BJ (cell line): ENCODE measurements around the gene SAMM50. TPM values are rescaled to one million over a fixed set of nuclear protein-coding genes. Genes with fewer than 3 reads are reported as not detected.

Experiments
- CTCF ChIA-PET: fragments of 350-600 bp; formaldehyde crosslinking; extraction: SDS; loops from one replicate; lab custom pipeline; 2021; ENCODE audit warnings: antibody characterized with exemption, inconsistent platforms; lab: Yijun Ruan, JAX
- POLR2A ChIA-PET: fragments of 300-600 bp; sonication (Branson Sonifier 250); formaldehyde crosslinking; extraction: SDS; loops from one replicate; lab custom pipeline; 2021; ENCODE audit warnings: antibody characterized with exemption; lab: Charles Lee
- DNase-seq: peaks from one replicate; pipeline ENCODE4 v3.0.0-alpha.2; 2011; ENCODE audit warnings: low read depth
- H3K27me3 ChIP-seq: 2 replicates; pipeline ENCODE4 v1.6.0; 2011; ENCODE audit warnings: low read length; ENCODE audit not compliant: control insufficient read depth, insufficient read depth
- H3K36me3 ChIP-seq: 2 replicates; pipeline ENCODE4 v1.5.1; 2011; ENCODE audit warnings: low read length; ENCODE audit not compliant: control insufficient read depth, insufficient read depth
- H3K4me3 ChIP-seq: 2 replicates; pipeline ENCODE4 v1.5.1; 2011; ENCODE audit warnings: low read depth, mild to moderate bottlenecking, control low read depth, low read length
- polyA plus RNA-seq: library from polyadenylated mRNA; depleted of rRNA; stranded (reverse); fragments of >200 nt; gene quantifications from 2 replicates; pipeline ENCODE4 v1.2.3, GENCODE V29; 2011
- TF ChIP-seq, protein P1 (sequence below): IDR thresholded peaks from 2 replicates; pipeline ENCODE4 v1.5.1; 2011; ENCODE audit warnings: low read depth, mild to moderate bottlenecking, control low read depth, inconsistent platforms, low read length, moderate library complexity; ENCODE audit not compliant: insufficient read depth

Gene SAMM50
- polyA plus RNA-seq, 1 experiment, result 40.7 TPM

DNA sequence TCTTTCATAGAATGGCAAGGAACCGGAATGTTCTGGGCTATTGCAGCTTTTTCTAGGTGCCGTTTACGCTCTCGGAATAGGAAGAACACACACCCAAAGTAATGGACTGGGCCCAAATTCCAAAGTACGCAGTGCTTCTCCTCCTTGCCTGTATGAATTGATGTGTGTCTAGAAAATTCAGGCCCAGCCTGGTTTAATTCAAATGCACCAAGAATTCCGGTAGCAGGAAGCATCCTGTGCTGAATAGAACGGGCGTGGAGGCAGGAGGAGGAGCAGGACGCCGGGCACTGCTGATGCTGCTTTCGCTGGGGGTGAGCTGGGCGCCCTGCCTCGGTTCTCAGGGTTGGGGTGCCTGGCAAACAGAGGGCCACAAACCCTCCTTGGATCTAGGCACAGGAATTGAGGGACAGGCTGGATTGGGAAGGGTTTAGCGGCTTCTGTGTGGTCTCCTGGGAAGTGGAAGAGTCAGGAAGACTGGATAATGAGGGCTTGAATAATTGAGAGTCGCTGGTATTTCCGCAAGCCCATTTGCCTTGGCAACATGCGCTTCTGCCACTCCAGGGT, 70.9 kb downstream of the SAMM50 start:
- no peak overlapping the region for H3K4me3 ChIP-seq
- ChIA-PET POLR2A (no interaction called here), CTCF (interaction anchor here (0.6 kb wide), 1 partner anchor 11 kb away, joined by 3 read pairs; no protein-coding TSS in a partner anchor)
- DNase-seq, result no peak
- TF ChIP-seq, protein P1, sequence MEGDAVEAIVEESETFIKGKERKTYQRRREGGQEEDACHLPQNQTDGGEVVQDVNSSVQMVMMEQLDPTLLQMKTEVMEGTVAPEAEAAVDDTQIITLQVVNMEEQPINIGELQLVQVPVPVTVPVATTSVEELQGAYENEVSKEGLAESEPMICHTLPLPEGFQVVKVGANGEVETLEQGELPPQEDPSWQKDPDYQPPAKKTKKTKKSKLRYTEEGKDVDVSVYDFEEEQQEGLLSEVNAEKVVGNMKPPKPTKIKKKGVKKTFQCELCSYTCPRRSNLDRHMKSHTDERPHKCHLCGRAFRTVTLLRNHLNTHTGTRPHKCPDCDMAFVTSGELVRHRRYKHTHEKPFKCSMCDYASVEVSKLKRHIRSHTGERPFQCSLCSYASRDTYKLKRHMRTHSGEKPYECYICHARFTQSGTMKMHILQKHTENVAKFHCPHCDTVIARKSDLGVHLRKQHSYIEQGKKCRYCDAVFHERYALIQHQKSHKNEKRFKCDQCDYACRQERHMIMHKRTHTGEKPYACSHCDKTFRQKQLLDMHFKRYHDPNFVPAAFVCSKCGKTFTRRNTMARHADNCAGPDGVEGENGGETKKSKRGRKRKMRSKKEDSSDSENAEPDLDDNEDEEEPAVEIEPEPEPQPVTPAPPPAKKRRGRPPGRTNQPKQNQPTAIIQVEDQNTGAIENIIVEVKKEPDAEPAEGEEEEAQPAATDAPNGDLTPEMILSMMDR, result no peak
- peaks cover 1% of the 10 kb centered on the region; the same call in 1 of the 2 replicates for H3K36me3 ChIP-seq
- no peaks in the 10 kb centered on the region for H3K27me3 ChIP-seq

DNA sequence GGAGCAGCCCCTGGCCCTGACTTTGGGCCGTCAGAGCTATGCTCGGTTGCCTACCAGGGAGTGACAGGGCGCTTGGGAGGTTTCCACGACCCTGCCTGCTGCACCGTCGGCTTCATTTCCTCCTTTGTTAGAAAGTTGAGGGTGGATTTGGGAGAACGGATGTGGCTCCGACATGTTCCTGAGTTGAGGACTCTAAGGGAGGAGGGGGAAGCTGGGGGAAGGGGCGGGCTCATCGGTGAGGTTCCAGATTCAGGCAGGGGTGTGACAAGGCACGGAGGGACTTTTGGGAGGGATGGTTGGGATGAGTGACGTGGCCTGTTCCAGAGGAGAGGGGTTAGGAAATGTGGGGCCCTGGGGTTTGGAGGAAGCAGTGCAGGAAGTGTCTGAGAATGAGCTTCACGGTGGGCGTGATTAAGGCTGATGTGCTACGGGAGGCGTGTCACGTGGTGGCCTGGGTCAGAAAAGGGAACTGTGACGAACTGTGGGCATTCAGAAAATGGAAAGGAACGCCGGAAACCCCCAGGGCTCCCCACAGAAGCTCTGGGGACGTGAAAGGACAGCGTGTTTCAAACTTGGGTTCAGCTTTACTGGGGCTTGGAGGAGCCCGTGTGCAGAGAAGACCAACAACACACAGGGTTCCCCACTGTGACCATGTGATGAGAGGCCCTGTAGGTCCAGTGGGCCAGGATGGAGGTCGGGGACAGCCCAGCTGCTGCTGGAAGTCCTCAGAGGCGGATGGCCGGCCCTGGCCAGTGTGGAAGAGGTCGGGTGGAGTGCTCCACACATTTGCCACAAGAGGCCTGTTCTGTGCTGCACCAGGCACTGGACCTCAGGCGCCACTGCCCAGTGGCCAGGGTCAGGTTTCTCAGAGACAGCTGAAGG, 71.6 kb downstream of the SAMM50 start:
- no peak overlapping the region for H3K4me3 ChIP-seq
- TF ChIP-seq, protein P1, result no peak
- peaks cover 1% of the 10 kb centered on the region; the same call in 1 of the 2 replicates for H3K36me3 ChIP-seq
- H3K27me3 ChIP-seq, result no peaks in the 10 kb centered on the region
- ChIA-PET POLR2A (no interaction called here), CTCF (interaction anchor here (0.6 to 1.6 kb wide), 2 partner anchors 10 kb away, joined by 3 read pairs; no protein-coding TSS in a partner anchor)
- no peak for DNase-seq

DNA sequence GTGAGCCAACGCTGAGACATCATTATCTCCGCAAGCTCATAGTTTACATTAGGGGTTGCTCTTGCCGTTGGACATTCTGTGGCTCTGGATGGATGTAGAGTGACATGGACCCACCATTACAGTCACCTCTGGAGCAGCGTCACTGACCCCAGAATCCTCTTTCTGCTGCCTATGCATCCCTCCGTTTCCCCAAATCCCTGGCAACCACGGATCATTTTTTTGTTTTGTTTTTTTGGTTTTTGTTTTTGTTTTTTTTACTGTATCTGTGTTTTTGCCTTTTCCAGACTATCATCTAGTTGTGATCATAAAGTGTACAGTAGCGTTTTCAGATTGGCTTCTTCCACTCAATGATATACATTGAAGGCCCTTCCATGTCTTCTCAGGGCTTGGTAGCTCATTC, 72.8 kb downstream of the SAMM50 start:
- Histone ChIP-seq H3K27me3 (no peaks in the 10 kb centered on the region), H3K36me3 (peaks cover 1% of the 10 kb centered on the region; the same call in 1 of the 2 replicates), H3K4me3 (no peak overlapping the region)
- ChIA-PET CTCF (interaction anchor here (1.6 kb wide), 1 partner anchor 9 kb away, joined by 3 read pairs; no protein-coding TSS in a partner anchor), POLR2A (no interaction called here)
- TF ChIP-seq, protein P1, result no peak
- no peak for DNase-seq

DNA sequence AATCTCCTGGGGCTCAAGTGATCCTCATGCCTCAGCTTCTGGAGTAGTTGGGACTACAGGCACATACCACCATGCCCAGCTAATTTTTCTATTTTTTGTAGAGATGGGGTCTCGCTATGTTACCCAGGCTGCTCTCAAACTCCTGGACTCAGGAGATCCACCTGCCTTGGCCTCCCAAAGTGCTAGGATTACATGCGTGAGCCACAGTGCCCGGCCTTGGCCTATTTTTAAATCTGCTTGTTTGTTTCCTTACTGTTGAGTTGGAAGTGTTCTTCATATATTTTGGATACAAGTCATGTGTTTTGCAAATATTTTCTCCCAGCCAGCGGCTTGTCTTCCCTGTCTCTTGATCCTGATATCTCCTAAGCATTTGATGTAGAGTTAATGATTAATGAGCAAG, 73.8 kb downstream of the SAMM50 start:
- no peak for DNase-seq
- H3K36me3 ChIP-seq, result peaks cover 1% of the 10 kb centered on the region; the same call in 1 of the 2 replicates
- H3K4me3 ChIP-seq, result no peak overlapping the region
- ChIA-PET CTCF (no interaction called here), POLR2A (no interaction called here)
- H3K27me3 ChIP-seq, result no peaks in the 10 kb centered on the region
- TF ChIP-seq, protein P1, result no peak

DNA sequence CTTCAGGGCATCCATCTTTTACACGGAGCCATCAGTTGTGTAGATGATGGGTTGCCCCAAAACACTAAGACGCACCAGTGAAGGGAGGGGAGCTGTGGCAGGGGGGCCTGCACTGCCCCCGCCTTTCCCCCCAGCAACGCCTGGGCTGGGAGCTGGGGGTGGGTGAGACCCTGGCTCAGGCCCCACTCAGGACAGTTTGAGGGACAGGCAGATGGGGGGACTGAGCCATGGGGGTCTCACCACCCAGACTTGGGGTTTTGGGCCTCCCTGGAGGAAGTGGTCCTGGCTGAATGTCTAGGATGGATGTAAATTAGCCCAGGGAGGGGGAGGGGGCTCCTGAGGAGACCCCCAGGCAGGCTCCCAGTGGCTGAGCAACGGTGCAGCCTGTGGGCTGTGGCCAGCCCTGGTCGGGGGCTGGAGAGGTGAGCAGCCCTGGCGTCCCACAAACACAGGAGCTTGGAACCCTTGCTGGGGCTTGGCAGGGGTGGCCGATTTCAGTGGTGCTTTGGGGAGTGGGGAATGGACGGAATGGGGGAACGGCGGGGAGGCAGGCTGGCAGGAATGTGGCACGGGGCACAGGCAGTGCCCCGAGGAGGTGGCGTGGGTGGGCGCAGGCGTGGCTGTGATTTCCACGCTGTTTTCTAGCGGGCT, 74.9 kb downstream of the SAMM50 start:
- CTCF ChIA-PET, result no interaction called here

More for the DNA sequence above, 74.9 kb downstream of the SAMM50 start:
- Histone ChIP-seq H3K36me3 (peaks cover 1% of the 10 kb centered on the region; the same call in 1 of the 2 replicates), H3K27me3 (no peaks in the 10 kb centered on the region), H3K4me3 (no peak overlapping the region)
- DNase-seq, result no peak
- TF ChIP-seq, protein P1, result no peak
- POLR2A ChIA-PET, result no interaction called here
